Measurements from ENCODE around the gene AJUBA.
"Not testable (repeated sequence)": the region's sequence is repeated elsewhere in the genome, so short reads cannot be mapped to it uniquely, and the experiment has no call there.

Gene AJUBA

DNA sequence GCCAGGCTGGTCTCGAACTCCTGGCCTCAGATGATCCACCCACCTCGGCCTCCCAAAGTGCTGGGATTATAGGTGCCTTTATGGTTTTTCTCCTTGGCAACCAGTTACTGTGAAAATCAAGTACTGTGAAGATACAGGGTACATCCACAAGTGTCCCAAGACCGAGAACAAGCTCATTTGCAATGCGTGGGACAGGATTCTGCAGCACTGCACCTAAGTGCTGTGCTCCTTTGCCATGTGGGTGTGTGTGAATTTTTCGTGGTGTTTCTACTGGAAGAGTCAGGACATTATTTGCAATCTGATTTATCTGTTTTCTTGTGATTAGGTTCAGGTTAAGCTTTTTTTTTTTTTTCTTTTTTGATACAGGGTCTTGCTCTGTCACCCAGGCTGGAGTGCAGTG is 34.7 kb upstream of the AJUBA start:
- no peak for DNase-seq (ENCODE audit: extremely low spot score)
- TF ChIP-seq ELF4 (IDR thresholded peaks at IDR 0.05) (no peak), SP1 (IDR thresholded peaks at IDR 0.05) (no peak), ARNT (IDR thresholded peaks at IDR 0.05) (no peak), FOXK2 (IDR thresholded peaks at IDR 0.05) (no peak), NFRKB (IDR thresholded peaks at IDR 0.05) (no peak), CTBP1 (IDR thresholded peaks at IDR 0.05; ENCODE audit: borderline replicate concordance) (no peak), ZNF384 (IDR thresholded peaks at IDR 0.05) (no peak), SUZ12 (IDR thresholded peaks at IDR 0.05) (no peak), TARDBP (IDR thresholded peaks at IDR 0.05) (no peak), BHLHE40 (IDR thresholded peaks at IDR 0.05; ENCODE audit: borderline replicate concordance) (no peak), FOXA1 (IDR thresholded peaks at IDR 0.05) (no peak), FOXM1 (IDR thresholded peaks at IDR 0.05; ENCODE audit: borderline replicate concordance) (no peak), PKNOX1 (IDR thresholded peaks at IDR 0.05) (no peak), L3MBTL2 (conservative IDR thresholded peaks at IDR 0.05) (no peak), HDGF (IDR thresholded peaks at IDR 0.05; ENCODE audit: borderline replicate concordance) (no peak)
- CTCF ChIA-PET: interaction anchor here (0.6 to 2.9 kb wide), 3 partner anchors 10 to 52 kb away, joined by 3 to 10 read pairs (median 8); no protein-coding TSS in a partner anchor
- POLR2A ChIA-PET: interaction anchor here (1.0 to 2.5 kb wide), 2 partner anchors 10 to 20 kb away, joined by 3 to 21 read pairs; no protein-coding TSS in a partner anchor

- ChIA-PET POLR2A (interaction anchor here (1.1 to 1.4 kb wide), 2 partner anchors 8 to 10 kb away, joined by 4 to 5 read pairs; no protein-coding TSS in a partner anchor), CTCF (interaction anchor here (2.9 kb wide), 1 partner anchor 9 kb away, joined by 8 read pairs; no protein-coding TSS in a partner anchor)
- TF ChIP-seq TARDBP (IDR thresholded peaks at IDR 0.05): no peak
- TF ChIP-seq FOXA1 (IDR thresholded peaks at IDR 0.05): no peak
- no peak for TF ChIP-seq BHLHE40 (IDR thresholded peaks at IDR 0.05; ENCODE audit: borderline replicate concordance)
- no peak for TF ChIP-seq FOXM1 (IDR thresholded peaks at IDR 0.05; ENCODE audit: borderline replicate concordance)
- TF ChIP-seq LEF1 (IDR thresholded peaks at IDR 0.05; ENCODE audit: borderline replicate concordance): no peak
- no peak for TF ChIP-seq SP1 (IDR thresholded peaks at IDR 0.05)
- TF ChIP-seq L3MBTL2 (conservative IDR thresholded peaks at IDR 0.05): no peak
- no peak for TF ChIP-seq ARNT (IDR thresholded peaks at IDR 0.05)
- TF ChIP-seq ELF4 (IDR thresholded peaks at IDR 0.05): no peak
- TF ChIP-seq FOXK2 (IDR thresholded peaks at IDR 0.05): no peak
- no peak for DNase-seq (ENCODE audit: extremely low spot score)
Measured at GRCh38 chr14:23015618-23016017, 33.3 kb upstream of the AJUBA start.

- DNase-seq (ENCODE audit: extremely low spot score); CTCF ChIA-PET: not testable (repeated sequence)
- POLR2A ChIA-PET: interaction anchor here (0.7 to 1.8 kb wide), 4 partner anchors 11 to 81 kb away, joined by 3 to 5 read pairs (median 3); partner anchors contain the start of genes ACIN1 and AJUBA
Measured at GRCh38 chr14:23013749-23014054, 31.4 kb upstream of the AJUBA start.

DNA sequence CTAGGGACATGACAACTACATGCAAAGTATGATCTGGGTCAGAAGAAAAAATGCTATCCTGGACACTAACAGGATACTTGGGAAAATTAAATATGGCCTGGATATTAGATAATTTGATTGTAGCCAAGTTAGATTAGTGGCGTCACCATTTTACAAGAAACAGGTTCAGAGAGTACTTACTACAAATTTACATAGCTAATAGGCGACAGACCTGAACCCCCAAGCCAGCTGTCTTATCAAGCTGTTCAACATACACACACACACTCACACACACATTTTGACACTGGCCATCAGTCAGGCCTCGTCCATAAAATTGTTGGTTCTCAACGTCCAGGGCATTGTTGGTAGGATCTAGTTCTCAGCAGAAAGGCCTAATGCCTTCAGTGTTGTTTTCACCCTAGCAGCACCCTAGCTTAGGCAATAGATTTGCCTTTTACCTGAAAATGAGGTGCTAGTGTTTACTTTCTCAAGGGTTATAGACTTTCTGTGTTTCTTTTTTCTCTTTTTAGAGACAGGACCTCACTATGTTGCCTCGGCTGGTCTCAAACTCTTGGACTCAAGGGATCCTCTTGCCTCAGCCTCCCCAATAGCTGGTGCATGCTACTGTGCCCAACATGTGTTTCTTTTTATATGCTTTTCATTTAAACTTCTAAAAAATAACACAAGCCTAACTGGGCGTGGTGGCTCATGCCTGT is 30.9 kb upstream of the AJUBA start:
- CTCF ChIA-PET: no interaction called here
- POLR2A ChIA-PET: interaction anchor here (0.7 to 1.8 kb wide), 3 partner anchors 11 to 81 kb away, joined by 3 to 5 read pairs (median 3); partner anchors contain the start of gene ACIN1
- no peak for DNase-seq (ENCODE audit: extremely low spot score)
- TF ChIP-seq CTBP1 (IDR thresholded peaks at IDR 0.05; ENCODE audit: borderline replicate concordance) (no peak), PKNOX1 (IDR thresholded peaks at IDR 0.05) (no peak), FOXK2 (IDR thresholded peaks at IDR 0.05) (no peak), ZNF384 (IDR thresholded peaks at IDR 0.05) (no peak), NFRKB (IDR thresholded peaks at IDR 0.05) (no peak), ELF4 (IDR thresholded peaks at IDR 0.05) (no peak), LEF1 (IDR thresholded peaks at IDR 0.05; ENCODE audit: borderline replicate concordance) (no peak), BHLHE40 (IDR thresholded peaks at IDR 0.05; ENCODE audit: borderline replicate concordance) (no peak), FOXM1 (IDR thresholded peaks at IDR 0.05; ENCODE audit: borderline replicate concordance) (no peak), SUZ12 (IDR thresholded peaks at IDR 0.05) (no peak), HDGF (IDR thresholded peaks at IDR 0.05; ENCODE audit: borderline replicate concordance) (no peak)

- CTCF ChIA-PET: interaction anchor here (0.9 to 2.3 kb wide), 2 partner anchors 24 to 48 kb away, joined by 3 to 8 read pairs; partner anchors contain the start of gene CDH24
- POLR2A ChIA-PET: interaction anchor here (0.7 to 1.0 kb wide), 2 partner anchors 48 to 209 kb away, joined by 3 to 4 read pairs; no protein-coding TSS in a partner anchor
- peak; percentile 83 for DNase-seq (ENCODE audit: extremely low spot score)
- no peak for TF ChIP-seq SP1 (IDR thresholded peaks at IDR 0.05)
- TF ChIP-seq FOXA1 (IDR thresholded peaks at IDR 0.05): no peak
- TF ChIP-seq L3MBTL2 (conservative IDR thresholded peaks at IDR 0.05): peak; percentile 51
- TF ChIP-seq ELF4 (IDR thresholded peaks at IDR 0.05): 0 out of 2 replicates have a peak, but pooled peaks have one; percentile 32
- no peak for TF ChIP-seq LEF1 (IDR thresholded peaks at IDR 0.05; ENCODE audit: borderline replicate concordance)
- TF ChIP-seq CTBP1 (IDR thresholded peaks at IDR 0.05; ENCODE audit: borderline replicate concordance): 0 out of 2 replicates have a peak, but pooled peaks have one; percentile 6
- TF ChIP-seq FOXK2 (IDR thresholded peaks at IDR 0.05): no peak
- TF ChIP-seq PKNOX1 (IDR thresholded peaks at IDR 0.05): no peak
- no peak for TF ChIP-seq SUZ12 (IDR thresholded peaks at IDR 0.05)
- no peak; the same call in none of the 2 replicates for TF ChIP-seq ZNF384 (IDR thresholded peaks at IDR 0.05)
- TF ChIP-seq FOXM1 (IDR thresholded peaks at IDR 0.05; ENCODE audit: borderline replicate concordance): peak; percentile 75; the same call in 1 of the 2 replicates
- no peak for TF ChIP-seq TARDBP (IDR thresholded peaks at IDR 0.05)
Measured at GRCh38 chr14:23009939-23010726, 27.8 kb upstream of the AJUBA start, which contains the start of gene C14orf93. C14orf93 (minus strand) TSS chr14:23010143; CDS start chr14:22999023, 11,120 bp downstream.

All from HEK293T (cell line).